ENCODE data around the gene DCST2. TPM values are rescaled to one million over a fixed set of nuclear protein-coding genes. Genes with fewer than 3 reads are reported as not detected.

The DCST2 gene
- polyA plus RNA-seq, 1 donor from 2014 or later, result 1.8 TPM

- Histone ChIP-seq H3K27ac (ENCODE audit: low read length) (no peak overlapping the region), H3K36me3 (ENCODE audit: insufficient read depth, low read length) (no peaks in the 10 kb centered on the region), H3F3A (ENCODE audit: insufficient read depth, low read length, poor library complexity, severe bottlenecking) (peaks cover 3% of the 10 kb centered on the region), H2AFZ (ENCODE audit: low read depth, low read length) (no peak overlapping the region), H3K4me3 (ENCODE audit: low read length) (no peak overlapping the region), H3K9me3 (ENCODE audit: low read length) (no peaks in the 10 kb centered on the region), H3K4me2 (ENCODE audit: low read length) (no peak overlapping the region), H3K79me2 (replicated peaks; ENCODE audit: insufficient read depth, low read length) (no peaks in the 10 kb centered on the region), H3K9me2 (ENCODE audit: insufficient read depth, low read length) (no peaks in the 10 kb centered on the region), H3K27me3 (ENCODE audit: insufficient read depth, low read depth, low read length) (no peaks in the 10 kb centered on the region), H4K20me1 (ENCODE audit: insufficient read depth) (no peaks in the 10 kb centered on the region), H3K9ac (ENCODE audit: low read length) (no peak overlapping the region)
- TF ChIP-seq MXI1 (conservative IDR thresholded peaks at IDR 0.05; ENCODE audit: poor library complexity, severe bottlenecking), result no peak
- TF ChIP-seq TAF1 (IDR thresholded peaks at IDR 0.05; ENCODE audit: low read depth), result no peak
- no peak for TF ChIP-seq POLR2AphosphoS5 (IDR thresholded peaks at IDR 0.05)
- TF ChIP-seq REST (IDR thresholded peaks at IDR 0.05; ENCODE audit: borderline replicate concordance), result no peak
- no peak for TF ChIP-seq CTCF (IDR thresholded peaks at IDR 0.05; ENCODE audit: poor library complexity, severe bottlenecking)
- TF ChIP-seq EZH2 (IDR thresholded peaks at IDR 0.05; ENCODE audit: borderline replicate concordance, insufficient read depth, low read length, poor library complexity, severe bottlenecking), result no peak
- TF ChIP-seq SMC3 (conservative IDR thresholded peaks at IDR 0.05; ENCODE audit: poor library complexity), result no peak
- TF ChIP-seq EP300 (conservative IDR thresholded peaks at IDR 0.05; ENCODE audit: poor library complexity, severe bottlenecking), result no peak
- TF ChIP-seq RAD21 (conservative IDR thresholded peaks at IDR 0.05), result no peak
Observed at GRCh38 chr1:154994269-154994587, 39.4 kb downstream of the DCST2 start.

GRCh38 chr1:154993572-154994268, 39.9 kb downstream of the DCST2 start, which contains the start of gene LENEP:
Gene LENEP (plus strand): TSS chr1:154993586. CDS start chr1:154993608, 22 bp downstream.
- Histone ChIP-seq H3K4me3 (ENCODE audit: low read length) (no peak within 1 kb of the TSS), H4K20me1 (ENCODE audit: insufficient read depth) (no peaks in the 10 kb centered on the region), H3K27ac (ENCODE audit: low read length) (no peak within 1 kb of the TSS), H3K9me3 (ENCODE audit: low read length) (no peaks in the 10 kb centered on the region), H3K79me2 (replicated peaks; ENCODE audit: insufficient read depth, low read length) (no peaks in the 10 kb centered on the region), H3F3A (ENCODE audit: insufficient read depth, low read length, poor library complexity, severe bottlenecking) (no peaks in the 10 kb centered on the region), H3K27me3 (ENCODE audit: insufficient read depth, low read depth, low read length) (no peaks in the 10 kb centered on the region), H3K9ac (ENCODE audit: low read length) (no peak within 1 kb of the TSS), H3K4me2 (ENCODE audit: low read length) (no peak within 1 kb of the TSS), H3K36me3 (ENCODE audit: insufficient read depth, low read length) (no peaks in the 10 kb centered on the region), H2AFZ (ENCODE audit: low read depth, low read length) (no peak within 1 kb of the TSS), H3K9me2 (ENCODE audit: insufficient read depth, low read length) (no peaks in the 10 kb centered on the region)
- TF ChIP-seq POLR2AphosphoS5 (IDR thresholded peaks at IDR 0.05) (no peak), SMC3 (conservative IDR thresholded peaks at IDR 0.05; ENCODE audit: poor library complexity) (no peak), TAF1 (IDR thresholded peaks at IDR 0.05; ENCODE audit: low read depth) (no peak), EZH2 (IDR thresholded peaks at IDR 0.05; ENCODE audit: borderline replicate concordance, insufficient read depth, low read length, poor library complexity, severe bottlenecking) (no peak), RAD21 (conservative IDR thresholded peaks at IDR 0.05) (no peak), EP300 (conservative IDR thresholded peaks at IDR 0.05; ENCODE audit: poor library complexity, severe bottlenecking) (no peak)

All from neural cell (in vitro differentiated cells).